ENCODE results near the gene SCEL. TPM values are rescaled to one million over a fixed set of nuclear protein-coding genes. Genes with fewer than 3 reads are reported as not detected.

The SCEL gene
- total and polyA plus RNA-seq, 4 donors: 0.18 to 0.25 TPM; not detected in 2

- Histone ChIP-seq H3K27ac (ENCODE audit: low read depth in 1 of 2, low read length in 2 of 2) (no peak overlapping the region), H3K4me1 (ENCODE audit: control insufficient read depth in 1 of 2, insufficient read depth in 2 of 2, low read length in 2 of 2) (no peaks in the 10 kb centered on the region), H3K9me3 (ENCODE audit: control insufficient read depth, low read length) (no peaks in the 10 kb centered on the region), H3K36me3 (ENCODE audit: control insufficient read depth in 1 of 2, insufficient read depth in 2 of 2, low read length in 1 of 2) (no peaks in the 10 kb centered on the region), H3K27me3 (ENCODE audit: control insufficient read depth in 1 of 2, insufficient read depth in 2 of 2, low read length in 1 of 2) (no peaks in the 10 kb centered on the region), H3K4me3 (ENCODE audit: low read length in 2 of 2) (no peak overlapping the region)
- no peak for ATAC-seq (ENCODE audit: low FRiP score)
- no peak for DNase-seq
- 83 to 87% methylated on average over 3 of the region's 3 CpGs for WGBS, 2 donors
- intact Hi-C loops (cut with DNase I): no loop called here
Measured at GRCh38 chr13:77528414-77528813, 7.1 kb upstream of the SCEL start.

GRCh38 chr13:77528834-77529500, 6.5 kb upstream of the SCEL start:
- Histone ChIP-seq H3K27ac (ENCODE audit: low read depth in 1 of 2, low read length in 2 of 2) (no peak overlapping the region), H3K27me3 (ENCODE audit: control insufficient read depth in 1 of 2, insufficient read depth in 2 of 2, low read length in 1 of 2) (no peaks in the 10 kb centered on the region), H3K9me3 (ENCODE audit: control insufficient read depth, low read length) (no peaks in the 10 kb centered on the region), H3K36me3 (ENCODE audit: control insufficient read depth in 1 of 2, insufficient read depth in 2 of 2, low read length in 1 of 2) (no peaks in the 10 kb centered on the region), H3K4me3 (ENCODE audit: low read length in 2 of 2) (no peak overlapping the region), H3K4me1 (ENCODE audit: control insufficient read depth in 1 of 2, insufficient read depth in 2 of 2, low read length in 2 of 2) (no peaks in the 10 kb centered on the region)
- DNase-seq (no peak), ATAC-seq (ENCODE audit: low FRiP score) (no peak)
- WGBS, 2 donors: 61 to 65% methylated on average over 4 of the region's 4 CpGs
- intact Hi-C loops (cut with DNase I): no loop called here

- Histone ChIP-seq H3K9me3 (ENCODE audit: control insufficient read depth, low read length) (no peaks in the 10 kb centered on the region), H3K27ac (ENCODE audit: low read depth in 1 of 2, low read length in 2 of 2) (no peak overlapping the region), H3K4me3 (ENCODE audit: low read length in 2 of 2) (no peak overlapping the region), H3K27me3 (ENCODE audit: control insufficient read depth in 1 of 2, insufficient read depth in 2 of 2, low read length in 1 of 2) (no peaks in the 10 kb centered on the region), H3K36me3 (ENCODE audit: control insufficient read depth in 1 of 2, insufficient read depth in 2 of 2, low read length in 1 of 2) (no peaks in the 10 kb centered on the region), H3K4me1 (ENCODE audit: control insufficient read depth in 1 of 2, insufficient read depth in 2 of 2, low read length in 2 of 2) (no peaks in the 10 kb centered on the region)
- intact Hi-C loops (cut with DNase I): no loop called here
- 69 to 80% methylated on average over 4 of the region's 4 CpGs for WGBS, 2 donors
- no peak for ATAC-seq (ENCODE audit: low FRiP score)
- no peak for DNase-seq
Measured at GRCh38 chr13:77529501-77529840, 6.0 kb upstream of the SCEL start.

GRCh38 chr13:77530875-77531274, 4.6 kb upstream of the SCEL start:
- ATAC-seq (ENCODE audit: low FRiP score): no peak

GRCh38 chr13:77532983-77533382, 2.5 kb upstream of the SCEL start:
- no peak for DNase-seq
- H3K36me3 ChIP-seq (ENCODE audit: control insufficient read depth in 1 of 2, insufficient read depth in 2 of 2, low read length in 1 of 2): no peaks in the 10 kb centered on the region
- no peak for ATAC-seq (ENCODE audit: low FRiP score)
- H3K27me3 ChIP-seq (ENCODE audit: control insufficient read depth in 1 of 2, insufficient read depth in 2 of 2, low read length in 1 of 2): no peaks in the 10 kb centered on the region
- intact Hi-C loops (cut with DNase I): no loop called here
- H3K4me3 ChIP-seq (ENCODE audit: low read length in 2 of 2): no peak overlapping the region
- no peaks in the 10 kb centered on the region for H3K4me1 ChIP-seq (ENCODE audit: control insufficient read depth in 1 of 2, insufficient read depth in 2 of 2, low read length in 2 of 2)
- no peaks in the 10 kb centered on the region for H3K9me3 ChIP-seq (ENCODE audit: control insufficient read depth, low read length)
- H3K27ac ChIP-seq (ENCODE audit: low read depth in 1 of 2, low read length in 2 of 2): no peak overlapping the region
- 81 to 85% methylated on average over 2 of the region's 2 CpGs for WGBS, 2 donors

More at GRCh38 chr13:77530875-77531274, 4.6 kb upstream of the SCEL start:
- H3K9me3 ChIP-seq (ENCODE audit: control insufficient read depth, low read length): no peaks in the 10 kb centered on the region
- H3K36me3 ChIP-seq (ENCODE audit: control insufficient read depth in 1 of 2, insufficient read depth in 2 of 2, low read length in 1 of 2): no peaks in the 10 kb centered on the region
- H3K27me3 ChIP-seq (ENCODE audit: control insufficient read depth in 1 of 2, insufficient read depth in 2 of 2, low read length in 1 of 2): no peaks in the 10 kb centered on the region
- H3K27ac ChIP-seq (ENCODE audit: low read depth in 1 of 2, low read length in 2 of 2): no peak overlapping the region
- DNase-seq: no peak
- H3K4me1 ChIP-seq (ENCODE audit: control insufficient read depth in 1 of 2, insufficient read depth in 2 of 2, low read length in 2 of 2): no peaks in the 10 kb centered on the region
- no peak overlapping the region for H3K4me3 ChIP-seq (ENCODE audit: low read length in 2 of 2)
- intact Hi-C loops (cut with DNase I): no loop called here

- Histone ChIP-seq H3K9me3 (ENCODE audit: control insufficient read depth, low read length) (no peaks in the 10 kb centered on the region), H3K4me3 (ENCODE audit: low read length in 2 of 2) (no peak overlapping the region), H3K36me3 (ENCODE audit: control insufficient read depth in 1 of 2, insufficient read depth in 2 of 2, low read length in 1 of 2) (no peaks in the 10 kb centered on the region), H3K4me1 (ENCODE audit: control insufficient read depth in 1 of 2, insufficient read depth in 2 of 2, low read length in 2 of 2) (no peaks in the 10 kb centered on the region), H3K27ac (ENCODE audit: low read depth in 1 of 2, low read length in 2 of 2) (no peak overlapping the region), H3K27me3 (ENCODE audit: control insufficient read depth in 1 of 2, insufficient read depth in 2 of 2, low read length in 1 of 2) (no peaks in the 10 kb centered on the region)
- WGBS, 2 donors: 52 to 62% methylated on average over 7 of the region's 7 CpGs
- intact Hi-C loops (cut with DNase I): no loop called here
- DNase-seq (no peak), ATAC-seq (ENCODE audit: low FRiP score) (no peak)
Measured at GRCh38 chr13:77533875-77534788, 1.4 kb upstream of the SCEL start.

- ATAC-seq (ENCODE audit: low FRiP score): no peak
- Histone ChIP-seq H3K36me3 (ENCODE audit: control insufficient read depth in 1 of 2, insufficient read depth in 2 of 2, low read length in 1 of 2) (no peaks in the 10 kb centered on the region), H3K9me3 (ENCODE audit: control insufficient read depth, low read length) (no peaks in the 10 kb centered on the region), H3K4me1 (ENCODE audit: control insufficient read depth in 1 of 2, insufficient read depth in 2 of 2, low read length in 2 of 2) (no peaks in the 10 kb centered on the region), H3K4me3 (ENCODE audit: low read length in 2 of 2) (no peak overlapping the region), H3K27me3 (ENCODE audit: control insufficient read depth in 1 of 2, insufficient read depth in 2 of 2, low read length in 1 of 2) (no peaks in the 10 kb centered on the region), H3K27ac (ENCODE audit: low read depth in 1 of 2, low read length in 2 of 2) (no peak overlapping the region)
- DNase-seq: no peak
- intact Hi-C loops (cut with DNase I): no loop called here
Measured at GRCh38 chr13:77536358-77536757, 852 bp downstream of the SCEL start.

GRCh38 chr13:77537289-77537919, 1.9 kb downstream of the SCEL start:
- Histone ChIP-seq H3K27ac (ENCODE audit: low read depth in 1 of 2, low read length in 2 of 2) (no peak overlapping the region), H3K27me3 (ENCODE audit: control insufficient read depth in 1 of 2, insufficient read depth in 2 of 2, low read length in 1 of 2) (no peaks in the 10 kb centered on the region), H3K36me3 (ENCODE audit: control insufficient read depth in 1 of 2, insufficient read depth in 2 of 2, low read length in 1 of 2) (no peaks in the 10 kb centered on the region), H3K4me3 (ENCODE audit: low read length in 2 of 2) (no peak overlapping the region), H3K9me3 (ENCODE audit: control insufficient read depth, low read length) (no peaks in the 10 kb centered on the region), H3K4me1 (ENCODE audit: control insufficient read depth in 1 of 2, insufficient read depth in 2 of 2, low read length in 2 of 2) (no peaks in the 10 kb centered on the region)
- intact Hi-C loops (cut with DNase I): no loop called here
- DNase-seq: no peak
- ATAC-seq (ENCODE audit: low FRiP score): no peak
- WGBS, 2 donors: 61 to 70% methylated on average over 7 of the region's 7 CpGs
